Tibial nerve (tissue), 4 donors: ENCODE measurements around the gene CELSR1. TPM values are rescaled to one million over a fixed set of nuclear protein-coding genes. Genes with fewer than 3 reads are reported as not detected.

ENCODE experiments used
- DNase-seq, 2 donors: peaks; one replicate each; pipeline ENCODE4 v3.0.0-alpha.2; 2019; ENCODE audit warnings: low spot score in 2 of 2
- H3K27ac ChIP-seq, 4 donors: fragments of 200-600 bp; sonication (generic) in 3 of 4; one replicate each; pipeline ENCODE4 v1.5.1; 2017 to 2019; ENCODE audit warnings: mild to moderate bottlenecking in 1 of 4
- H3K27me3 ChIP-seq, 2 donors: fragments of 200-600 bp; sonication (generic) in 1 of 2; one replicate each; pipeline versions ENCODE4 v1.5.1 to v1.6.0; 2017 to 2019
- H3K36me3 ChIP-seq, 3 donors: fragments of 200-600 bp; sonication (generic); one replicate each; pipeline ENCODE4 v1.5.1; 2018 to 2019
- H3K4me1 ChIP-seq, 4 donors: fragments of 200-600 bp; sonication (generic) in 3 of 4; one replicate each; pipeline ENCODE4 v1.5.1; 2017 to 2019
- H3K4me3 ChIP-seq, 4 donors: fragments of 200-600 bp; sonication (generic) in 3 of 4; one replicate each; pipeline ENCODE4 v1.5.1; 2017 to 2019; ENCODE audit warnings: mild to moderate bottlenecking in 1 of 4, moderate library complexity in 1 of 4
- H3K9me3 ChIP-seq, 4 donors: fragments of 200-600 bp; sonication (generic) in 3 of 4; one replicate each; pipeline ENCODE4 v1.5.1; 2017 to 2019
- EP300 ChIP-seq, 2 donors: sonication (generic); formaldehyde crosslinking; IDR thresholded peaks; one replicate each; pipeline ENCODE4 v1.6.1; 2017; ENCODE audit warnings: antibody characterized with exemption in 2 of 2, mild to moderate bottlenecking in 1 of 2
- POLR2A ChIP-seq, 2 donors: fragments of 450-650 bp; IDR thresholded peaks; one replicate each; pipeline ENCODE4 v1.6.1; 2017; ENCODE audit warnings: antibody characterized with exemption in 2 of 2, mild to moderate bottlenecking in 2 of 2, moderate library complexity in 2 of 2
- WGBS, 2 donors: methylation state at CpG; one replicate each; pipeline ENCODE4 v1.1.5; 2018; 5-methylcytosine and 5-hydroxymethylcytosine counted together
- total RNA-seq, 4 donors: library from RNA; depleted of rRNA; stranded (reverse); fragments of >200 nt; gene quantifications; one replicate each; pipeline ENCODE4 v1.1.0, GENCODE V29; 2016
- TF ChIP-seq, protein P1 (sequence below), 5 experiments: fragments of 200-600 bp in 3 of 5; fragments of 450-650 bp in 2 of 5; sonication (generic) in 3 of 5; IDR thresholded peaks; one replicate each; pipeline ENCODE4 v1.5.1; 2016 to 2019; ENCODE audit warnings: antibody characterized with exemption in 5 of 5, mild to moderate bottlenecking in 3 of 5, moderate library complexity in 2 of 5

CELSR1 gene
- total RNA-seq, 4 donors from 2014 or later: 1.0 to 5.9 (median 2.6) TPM

DNA sequence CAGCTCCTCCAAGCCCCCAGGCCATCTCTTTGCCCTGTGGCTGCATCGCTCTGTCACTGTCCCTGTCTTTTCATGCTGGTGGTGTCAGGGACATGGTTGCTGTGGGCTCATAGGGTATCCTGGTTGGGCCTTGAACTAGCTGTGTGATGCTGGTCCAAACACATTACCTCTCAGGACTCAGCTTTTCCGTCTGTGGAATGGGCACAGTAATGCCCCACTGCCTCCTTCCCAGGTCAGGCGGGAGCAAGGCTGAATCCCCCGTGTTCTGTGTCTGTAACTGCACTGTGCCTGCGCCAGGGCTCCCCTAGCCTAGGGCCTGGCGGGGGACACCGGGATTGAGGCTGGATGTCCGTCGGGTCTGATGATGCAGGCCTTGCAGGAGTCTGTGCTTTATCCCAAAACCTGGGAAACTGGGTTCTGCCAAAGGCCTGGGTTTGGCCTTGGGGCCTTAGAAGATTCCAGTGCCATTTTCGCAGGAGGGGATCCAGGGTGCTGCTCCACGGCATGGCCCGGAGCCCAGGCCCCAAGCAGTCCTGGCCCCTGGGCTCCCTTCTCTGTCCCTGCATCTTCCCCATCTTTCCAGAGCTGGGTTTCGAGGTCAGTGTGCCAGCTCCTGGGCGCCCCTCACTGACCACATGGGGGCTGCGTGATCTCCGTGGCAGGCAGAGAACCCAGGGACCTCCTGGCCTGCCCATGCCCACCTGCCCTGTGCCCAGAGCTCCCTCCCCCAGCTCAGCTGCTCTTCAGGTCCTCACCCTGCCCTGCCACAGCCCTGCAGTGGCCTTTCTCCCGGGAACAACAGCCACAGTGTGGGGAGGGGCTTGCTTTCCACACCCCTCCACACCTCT, 32.7 kb upstream of the CELSR1 start:
- DNase-seq: no peak
- Histone ChIP-seq H3K27me3 (no peaks in the 10 kb centered on the region), H3K36me3 (no peaks in the 10 kb centered on the region), H3K4me3 (no peak overlapping the region), H3K9me3 (peaks cover 0 to 14% (median 0%) of the 10 kb centered on the region in 4 donors), H3K4me1 (no peaks in the 10 kb centered on the region), H3K27ac (no peak overlapping the region)
- no peak for TF ChIP-seq POLR2A (IDR thresholded peaks at IDR 0.05)
- 88 to 92% methylated on average over 13 to 17 of the region's 17 CpGs for WGBS, 2 donors

DNA sequence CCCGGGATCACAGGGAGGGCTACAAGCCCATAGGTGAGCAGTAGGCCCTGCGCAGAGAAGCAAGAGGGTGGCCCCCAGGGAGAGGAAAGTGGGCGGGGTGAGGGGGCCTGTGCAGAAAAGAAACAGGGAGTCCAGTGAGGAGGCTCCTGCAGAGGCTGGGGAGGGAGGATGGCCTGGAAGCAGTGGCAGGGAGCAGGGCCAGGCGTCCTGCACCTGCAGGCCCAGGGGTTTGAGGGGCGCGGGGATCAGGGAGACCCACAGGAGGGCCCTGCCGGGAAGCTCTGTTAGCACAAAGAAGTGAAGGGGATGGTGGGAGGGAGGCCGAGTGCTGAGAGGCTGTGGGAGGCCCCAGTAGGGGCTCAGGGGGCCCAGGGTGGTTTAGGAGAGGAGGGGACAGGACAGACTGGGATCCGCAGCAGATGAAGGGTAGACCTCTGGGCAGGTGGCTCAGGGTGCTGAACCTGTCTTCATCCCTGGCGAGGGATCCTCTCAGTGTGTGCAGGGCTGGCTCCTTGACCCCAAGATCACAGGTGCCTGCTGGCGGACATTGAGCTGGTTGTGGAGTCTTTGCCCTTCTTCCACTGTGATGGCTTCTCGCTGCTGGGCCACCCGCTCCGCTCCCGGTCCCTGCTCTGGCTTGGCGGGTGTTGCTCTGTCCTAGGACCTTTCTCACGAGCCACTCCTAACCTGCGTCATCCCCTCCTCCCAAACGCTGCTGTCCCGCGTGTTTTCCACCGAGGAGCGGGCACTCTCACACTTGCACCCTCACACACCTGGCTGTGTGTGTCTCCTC, 31.8 kb upstream of the CELSR1 start:
- 77 to 81% methylated on average over 23 of the region's 23 CpGs for WGBS, 2 donors
- peaks cover 0 to 14% (median 0%) of the 10 kb centered on the region in 4 donors for H3K9me3 ChIP-seq
- H3K4me1 ChIP-seq: peaks cover 0 to 2% (median under 1%) of the 10 kb centered on the region in 4 donors
- H3K27ac ChIP-seq: no peak overlapping the region
- no peaks in the 10 kb centered on the region for H3K27me3 ChIP-seq
- H3K36me3 ChIP-seq: no peaks in the 10 kb centered on the region
- no peak for DNase-seq
- TF ChIP-seq, protein P1, sequence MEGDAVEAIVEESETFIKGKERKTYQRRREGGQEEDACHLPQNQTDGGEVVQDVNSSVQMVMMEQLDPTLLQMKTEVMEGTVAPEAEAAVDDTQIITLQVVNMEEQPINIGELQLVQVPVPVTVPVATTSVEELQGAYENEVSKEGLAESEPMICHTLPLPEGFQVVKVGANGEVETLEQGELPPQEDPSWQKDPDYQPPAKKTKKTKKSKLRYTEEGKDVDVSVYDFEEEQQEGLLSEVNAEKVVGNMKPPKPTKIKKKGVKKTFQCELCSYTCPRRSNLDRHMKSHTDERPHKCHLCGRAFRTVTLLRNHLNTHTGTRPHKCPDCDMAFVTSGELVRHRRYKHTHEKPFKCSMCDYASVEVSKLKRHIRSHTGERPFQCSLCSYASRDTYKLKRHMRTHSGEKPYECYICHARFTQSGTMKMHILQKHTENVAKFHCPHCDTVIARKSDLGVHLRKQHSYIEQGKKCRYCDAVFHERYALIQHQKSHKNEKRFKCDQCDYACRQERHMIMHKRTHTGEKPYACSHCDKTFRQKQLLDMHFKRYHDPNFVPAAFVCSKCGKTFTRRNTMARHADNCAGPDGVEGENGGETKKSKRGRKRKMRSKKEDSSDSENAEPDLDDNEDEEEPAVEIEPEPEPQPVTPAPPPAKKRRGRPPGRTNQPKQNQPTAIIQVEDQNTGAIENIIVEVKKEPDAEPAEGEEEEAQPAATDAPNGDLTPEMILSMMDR (IDR thresholded peaks at IDR 0.05): no peak
- no peak for TF ChIP-seq EP300 (IDR thresholded peaks at IDR 0.05)
- TF ChIP-seq POLR2A (IDR thresholded peaks at IDR 0.05): no peak
- no peak overlapping the region for H3K4me3 ChIP-seq

DNA sequence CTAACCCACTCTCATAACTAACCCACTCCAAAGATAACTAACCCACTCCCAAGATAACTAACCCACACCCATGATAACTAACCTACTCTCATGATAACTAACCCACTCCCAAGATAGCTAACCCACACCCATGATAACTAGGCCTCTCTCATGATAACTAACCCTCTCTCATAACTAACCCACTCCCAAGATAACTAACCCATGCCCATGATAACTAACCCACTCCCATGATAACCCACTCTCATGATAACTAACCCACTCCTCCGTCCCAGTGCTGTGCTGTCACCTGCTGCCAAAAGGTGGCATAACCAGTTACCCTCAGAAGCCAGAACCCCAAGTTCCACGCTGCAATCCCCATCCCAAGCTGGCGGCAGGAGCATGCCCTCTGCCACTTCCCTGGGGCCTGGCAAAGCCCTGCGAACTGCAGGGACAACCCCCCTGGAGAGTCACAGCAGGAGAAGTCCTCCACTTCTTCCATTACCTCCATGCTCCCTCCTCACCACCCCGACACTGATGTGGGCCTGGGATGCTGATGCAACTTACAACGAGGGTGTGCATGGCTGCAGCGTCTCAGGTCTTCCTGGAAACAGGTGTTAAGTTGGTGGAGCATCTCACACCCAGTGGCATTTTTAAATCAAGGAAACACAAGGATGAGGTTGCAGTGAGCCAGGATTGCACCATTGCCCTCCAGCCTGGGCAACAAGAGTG, 30.8 kb upstream of the CELSR1 start:
- 55 to 61% methylated on average over 7 of the region's 7 CpGs for WGBS, 2 donors
- no peak for DNase-seq

DNA sequence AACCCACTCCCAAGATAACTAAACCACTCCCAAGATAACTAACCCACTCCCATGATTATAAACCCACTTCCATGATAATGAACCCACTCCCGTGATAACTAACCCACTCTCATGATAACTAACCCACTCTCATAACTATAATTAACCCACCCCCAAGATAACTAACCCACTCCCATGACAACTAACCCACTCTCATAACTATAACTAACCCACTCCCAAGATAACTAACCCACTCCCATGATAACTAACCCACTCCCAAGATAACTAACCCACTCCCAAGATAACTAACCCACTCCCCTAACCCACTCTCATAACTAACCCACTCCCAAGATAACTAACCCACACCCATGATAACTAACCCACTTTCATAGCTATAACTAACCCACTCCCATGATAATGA, 30.1 kb upstream of the CELSR1 start:
- peaks cover 0 to 14% (median 0%) of the 10 kb centered on the region in 4 donors for H3K9me3 ChIP-seq
- no peak for TF ChIP-seq EP300 (IDR thresholded peaks at IDR 0.05)
- no peak for TF ChIP-seq POLR2A (IDR thresholded peaks at IDR 0.05)
- TF ChIP-seq, protein P1 (IDR thresholded peaks at IDR 0.05): no peak
- peaks cover 0 to 12% (median 8%) of the 10 kb centered on the region in 4 donors for H3K4me1 ChIP-seq
- no peak for DNase-seq
- H3K27me3 ChIP-seq: no peaks in the 10 kb centered on the region
- no peaks in the 10 kb centered on the region for H3K36me3 ChIP-seq
- WGBS, 2 donors: 96 to 100% methylated on average over 1 of the region's 1 CpG
- no peak overlapping the region for H3K27ac ChIP-seq
- no peak overlapping the region for H3K4me3 ChIP-seq

More for the DNA sequence above, 30.8 kb upstream of the CELSR1 start:
- peaks cover 0 to 14% (median 0%) of the 10 kb centered on the region in 4 donors for H3K9me3 ChIP-seq
- no peak overlapping the region for H3K27ac ChIP-seq
- H3K27me3 ChIP-seq: no peaks in the 10 kb centered on the region
- H3K4me3 ChIP-seq: no peak overlapping the region
- no peak for TF ChIP-seq EP300 (IDR thresholded peaks at IDR 0.05)
- TF ChIP-seq, protein P1 (IDR thresholded peaks at IDR 0.05): no peak
- no peak for TF ChIP-seq POLR2A (IDR thresholded peaks at IDR 0.05)
- peaks cover 0 to 12% (median 8%) of the 10 kb centered on the region in 4 donors for H3K4me1 ChIP-seq
- no peaks in the 10 kb centered on the region for H3K36me3 ChIP-seq

DNA sequence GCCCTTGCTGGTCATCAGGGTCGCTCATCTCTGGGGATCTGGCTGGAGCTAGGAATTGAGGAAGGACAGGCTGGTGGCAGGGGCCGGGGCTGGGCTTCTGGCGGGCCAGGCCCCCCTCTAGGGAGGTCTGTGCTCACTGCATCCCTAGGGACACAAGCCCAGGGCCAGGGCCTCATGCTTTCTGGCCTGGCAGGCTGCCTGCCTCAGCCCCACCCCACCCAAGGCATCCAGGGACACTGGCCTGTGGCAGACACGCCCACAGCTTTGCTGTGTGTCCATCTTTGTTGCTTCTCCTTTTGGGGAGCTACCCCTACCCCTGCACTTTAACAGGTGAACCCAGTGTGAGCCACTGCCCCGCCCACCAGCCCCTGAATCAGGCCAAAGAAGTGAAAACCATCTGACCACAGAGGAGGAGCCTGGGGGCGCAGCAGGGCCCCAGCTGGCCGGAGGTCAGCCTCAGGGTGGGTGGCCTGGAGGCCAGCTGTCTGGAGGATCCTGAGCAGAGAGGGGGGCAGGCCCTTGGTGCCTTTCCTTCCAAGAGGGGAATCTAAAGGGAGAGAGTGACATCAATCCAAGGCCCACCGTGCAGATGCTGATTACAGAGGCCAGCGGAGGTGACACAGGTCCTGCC, 26.8 kb upstream of the CELSR1 start:
- no peak for DNase-seq
- no peak for TF ChIP-seq POLR2A (IDR thresholded peaks at IDR 0.05)
- TF ChIP-seq, protein P1 (IDR thresholded peaks at IDR 0.05): no peak
- no peak for TF ChIP-seq EP300 (IDR thresholded peaks at IDR 0.05)

More for the DNA sequence above, 26.8 kb upstream of the CELSR1 start:
- 49 to 56% methylated on average over 6 to 7 of the region's 9 CpGs for WGBS, 2 donors
- Histone ChIP-seq H3K27ac (peak overlapping the region in 2 of 4 donors; percentile 10 to 43), H3K4me1 (peaks cover 0 to 12% (median 8%) of the 10 kb centered on the region in 4 donors), H3K36me3 (no peaks in the 10 kb centered on the region), H3K4me3 (no peak overlapping the region), H3K9me3 (no peaks in the 10 kb centered on the region), H3K27me3 (no peaks in the 10 kb centered on the region)
